WTC11 (cell line): ENCODE data around the gene PPHLN1. TPM values are rescaled to one million over a fixed set of nuclear protein-coding genes. Genes with fewer than 3 reads are reported as not detected.

Source experiments
- ATAC-seq: fragments of 200-7000 bp; cut with Tn5 transposase; 2 replicates; pipeline ENCODE4 v1.10.0; 2021; ENCODE audit warnings: mild to moderate bottlenecking, moderate library complexity
- CTCF ChIA-PET: fragments of 300-600 bp; sonication (Branson Sonifier 250); formaldehyde crosslinking; loops from one replicate; lab custom pipeline; 2021; ENCODE audit warnings: antibody characterized with exemption; lab: Charles Lee
- POLR2A ChIA-PET: fragments of 350-600 bp; sonication (Branson Sonifier 250); formaldehyde crosslinking; loops from one replicate; lab custom pipeline; 2021; ENCODE audit warnings: antibody characterized with exemption; lab: Charles Lee
- DNase-seq: peaks from one replicate; pipeline ENCODE4 v3.0.0; 2021; ENCODE audit warnings: low spot score
- H3K27ac Mint-ChIP-seq: 2 replicates; pipeline ENCODE4 v1.8.0; 2021; ENCODE audit warnings: mixed read lengths
- H3K27me3 Mint-ChIP-seq: 2 replicates; pipeline ENCODE4 v1.8.0; 2021; ENCODE audit warnings: low read depth, mild to moderate bottlenecking, moderate library complexity, mixed read lengths
- H3K36me3 Mint-ChIP-seq: 2 replicates; pipeline ENCODE4 v1.8.0; 2021; ENCODE audit warnings: mixed read lengths
- H3K4me1 Mint-ChIP-seq: 2 replicates; pipeline ENCODE4 v1.8.0; 2022; ENCODE audit warnings: mixed read lengths
- H3K4me3 Mint-ChIP-seq: 2 replicates; pipeline ENCODE4 v1.8.0; 2021; ENCODE audit warnings: mild to moderate bottlenecking, moderate library complexity, mixed read lengths
- H3K9me3 Mint-ChIP-seq: 2 replicates; pipeline ENCODE4 v1.8.0; 2021; ENCODE audit warnings: mixed read lengths
- ERG ChIP-seq: fragments of 250-450 bp; sonication (Bioruptor Pico); IDR thresholded peaks from 2 replicates; pipeline ENCODE4 v1.8.0; 2021; ENCODE audit warnings: mild to moderate bottlenecking
- HMGXB4 ChIP-seq: sonication (generic); formaldehyde crosslinking; IDR thresholded peaks from 2 replicates; pipeline ENCODE4 v1.8.1; 2023; ENCODE audit warnings: mild to moderate bottlenecking, moderate library complexity, missing genetic modification reagents
- JUN ChIP-seq: sonication (generic); formaldehyde crosslinking; IDR thresholded peaks from 2 replicates; pipeline ENCODE4 v1.8.0; 2023; ENCODE audit warnings: mild to moderate bottlenecking, missing genetic modification reagents
- NFATC4 ChIP-seq: fragments of 250-450 bp; sonication (Bioruptor Pico); IDR thresholded peaks from 2 replicates; pipeline ENCODE4 v1.9.0; 2021; ENCODE audit warnings: mild to moderate bottlenecking
- NFE2L1 ChIP-seq: sonication (generic); formaldehyde crosslinking; IDR thresholded peaks from 2 replicates; pipeline ENCODE4 v1.8.1; 2023; ENCODE audit warnings: missing genetic modification reagents
- NFYB ChIP-seq: sonication (generic); formaldehyde crosslinking; conservative IDR thresholded peaks from 2 replicates; pipeline ENCODE4 v1.8.0; 2022; ENCODE audit warnings: low read depth, missing genetic modification reagents
- NR3C1 ChIP-seq: sonication (generic); formaldehyde crosslinking; conservative IDR thresholded peaks from 2 replicates; pipeline ENCODE4 v1.8.1; 2023; ENCODE audit warnings: low read depth, mild to moderate bottlenecking, missing genetic modification reagents
- PRRX2 ChIP-seq: fragments of 250-450 bp; sonication (Bioruptor Pico); IDR thresholded peaks from 2 replicates; pipeline ENCODE4 v1.8.0; 2021; ENCODE audit warnings: mild to moderate bottlenecking
- TEAD1 ChIP-seq: sonication (generic); formaldehyde crosslinking; IDR thresholded peaks from 2 replicates; pipeline ENCODE4 v1.8.0; 2022; ENCODE audit warnings: mild to moderate bottlenecking, missing genetic modification reagents
- USF2 ChIP-seq: sonication (generic); formaldehyde crosslinking; IDR thresholded peaks from 2 replicates; pipeline ENCODE4 v1.8.1; 2023; ENCODE audit warnings: mild to moderate bottlenecking, missing genetic modification reagents, moderate library complexity
- ZNF121 ChIP-seq: sonication (generic); formaldehyde crosslinking; IDR thresholded peaks from 2 replicates; pipeline ENCODE4 v1.8.0; 2023; ENCODE audit warnings: missing genetic modification reagents
- ZNF512 ChIP-seq: sonication (generic); formaldehyde crosslinking; IDR thresholded peaks from 2 replicates; pipeline ENCODE4 v1.8.1; 2022; ENCODE audit warnings: missing genetic modification reagents, borderline replicate concordance
- total RNA-seq: library from RNA; stranded (reverse); gene quantifications from 3 replicates; pipeline ENCODE4 v1.2.3, GENCODE V29; 2021
- TF ChIP-seq, protein P1 (sequence below): sonication (generic); formaldehyde crosslinking; IDR thresholded peaks from 2 replicates; pipeline ENCODE4 v1.8.0; 2023; ENCODE audit warnings: missing genetic modification reagents, mild to moderate bottlenecking, borderline replicate concordance
- TF ChIP-seq, protein P2 (sequence below): sonication (generic); formaldehyde crosslinking; IDR thresholded peaks from 2 replicates; pipeline ENCODE4 v1.8.0; 2023; ENCODE audit warnings: mild to moderate bottlenecking, missing genetic modification reagents
- TF ChIP-seq, protein P3 (sequence below): sonication (generic); formaldehyde crosslinking; conservative IDR thresholded peaks from 2 replicates; pipeline ENCODE4 v1.8.1; 2023; ENCODE audit warnings: mild to moderate bottlenecking, low read depth, missing genetic modification reagents, moderate library complexity

PPHLN1 gene
- total RNA-seq, 1 experiment from 2014 or later = 61.1 TPM

DNA sequence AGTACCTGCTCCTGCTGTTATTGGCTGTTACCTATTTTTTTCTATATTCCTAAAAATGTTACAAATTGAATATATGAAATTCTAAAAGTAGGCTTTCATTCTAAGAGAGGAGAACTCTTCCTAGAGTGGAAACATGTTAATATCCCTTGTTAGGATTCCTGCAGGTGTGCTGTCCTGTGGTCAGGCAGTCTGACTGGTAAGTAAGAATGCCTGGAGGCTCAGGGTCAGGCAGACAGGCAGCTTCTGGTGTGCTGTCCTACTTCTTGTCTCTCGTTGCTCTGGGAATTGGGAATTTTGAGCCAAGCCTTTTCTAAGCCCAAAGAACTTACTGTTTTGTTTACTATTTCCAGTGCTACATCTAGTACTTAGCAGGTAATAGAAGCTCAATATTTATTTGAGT is 10.3 kb downstream of the PPHLN1 start (continued):
- TF ChIP-seq, protein P1, sequence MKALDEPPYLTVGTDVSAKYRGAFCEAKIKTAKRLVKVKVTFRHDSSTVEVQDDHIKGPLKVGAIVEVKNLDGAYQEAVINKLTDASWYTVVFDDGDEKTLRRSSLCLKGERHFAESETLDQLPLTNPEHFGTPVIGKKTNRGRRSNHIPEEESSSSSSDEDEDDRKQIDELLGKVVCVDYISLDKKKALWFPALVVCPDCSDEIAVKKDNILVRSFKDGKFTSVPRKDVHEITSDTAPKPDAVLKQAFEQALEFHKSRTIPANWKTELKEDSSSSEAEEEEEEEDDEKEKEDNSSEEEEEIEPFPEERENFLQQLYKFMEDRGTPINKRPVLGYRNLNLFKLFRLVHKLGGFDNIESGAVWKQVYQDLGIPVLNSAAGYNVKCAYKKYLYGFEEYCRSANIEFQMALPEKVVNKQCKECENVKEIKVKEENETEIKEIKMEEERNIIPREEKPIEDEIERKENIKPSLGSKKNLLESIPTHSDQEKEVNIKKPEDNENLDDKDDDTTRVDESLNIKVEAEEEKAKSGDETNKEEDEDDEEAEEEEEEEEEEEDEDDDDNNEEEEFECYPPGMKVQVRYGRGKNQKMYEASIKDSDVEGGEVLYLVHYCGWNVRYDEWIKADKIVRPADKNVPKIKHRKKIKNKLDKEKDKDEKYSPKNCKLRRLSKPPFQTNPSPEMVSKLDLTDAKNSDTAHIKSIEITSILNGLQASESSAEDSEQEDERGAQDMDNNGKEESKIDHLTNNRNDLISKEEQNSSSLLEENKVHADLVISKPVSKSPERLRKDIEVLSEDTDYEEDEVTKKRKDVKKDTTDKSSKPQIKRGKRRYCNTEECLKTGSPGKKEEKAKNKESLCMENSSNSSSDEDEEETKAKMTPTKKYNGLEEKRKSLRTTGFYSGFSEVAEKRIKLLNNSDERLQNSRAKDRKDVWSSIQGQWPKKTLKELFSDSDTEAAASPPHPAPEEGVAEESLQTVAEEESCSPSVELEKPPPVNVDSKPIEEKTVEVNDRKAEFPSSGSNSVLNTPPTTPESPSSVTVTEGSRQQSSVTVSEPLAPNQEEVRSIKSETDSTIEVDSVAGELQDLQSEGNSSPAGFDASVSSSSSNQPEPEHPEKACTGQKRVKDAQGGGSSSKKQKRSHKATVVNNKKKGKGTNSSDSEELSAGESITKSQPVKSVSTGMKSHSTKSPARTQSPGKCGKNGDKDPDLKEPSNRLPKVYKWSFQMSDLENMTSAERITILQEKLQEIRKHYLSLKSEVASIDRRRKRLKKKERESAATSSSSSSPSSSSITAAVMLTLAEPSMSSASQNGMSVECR (CRISPR knock-in tag) = no peak
- TF ChIP-seq NFATC4 (CRISPR knock-in tag) (no peak), NFE2L1 (CRISPR knock-in tag) (no peak), NR3C1 (no peak), ZNF512 (CRISPR knock-in tag) (no peak), JUN (CRISPR knock-in tag) (no peak), ERG (CRISPR knock-in tag) (no peak)
- TF ChIP-seq, protein P2, sequence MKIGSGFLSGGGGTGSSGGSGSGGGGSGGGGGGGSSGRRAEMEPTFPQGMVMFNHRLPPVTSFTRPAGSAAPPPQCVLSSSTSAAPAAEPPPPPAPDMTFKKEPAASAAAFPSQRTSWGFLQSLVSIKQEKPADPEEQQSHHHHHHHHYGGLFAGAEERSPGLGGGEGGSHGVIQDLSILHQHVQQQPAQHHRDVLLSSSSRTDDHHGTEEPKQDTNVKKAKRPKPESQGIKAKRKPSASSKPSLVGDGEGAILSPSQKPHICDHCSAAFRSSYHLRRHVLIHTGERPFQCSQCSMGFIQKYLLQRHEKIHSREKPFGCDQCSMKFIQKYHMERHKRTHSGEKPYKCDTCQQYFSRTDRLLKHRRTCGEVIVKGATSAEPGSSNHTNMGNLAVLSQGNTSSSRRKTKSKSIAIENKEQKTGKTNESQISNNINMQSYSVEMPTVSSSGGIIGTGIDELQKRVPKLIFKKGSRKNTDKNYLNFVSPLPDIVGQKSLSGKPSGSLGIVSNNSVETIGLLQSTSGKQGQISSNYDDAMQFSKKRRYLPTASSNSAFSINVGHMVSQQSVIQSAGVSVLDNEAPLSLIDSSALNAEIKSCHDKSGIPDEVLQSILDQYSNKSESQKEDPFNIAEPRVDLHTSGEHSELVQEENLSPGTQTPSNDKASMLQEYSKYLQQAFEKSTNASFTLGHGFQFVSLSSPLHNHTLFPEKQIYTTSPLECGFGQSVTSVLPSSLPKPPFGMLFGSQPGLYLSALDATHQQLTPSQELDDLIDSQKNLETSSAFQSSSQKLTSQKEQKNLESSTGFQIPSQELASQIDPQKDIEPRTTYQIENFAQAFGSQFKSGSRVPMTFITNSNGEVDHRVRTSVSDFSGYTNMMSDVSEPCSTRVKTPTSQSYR (CRISPR knock-in tag) = no peak

- DNase-seq (no peak), ATAC-seq (no peak)
- no peaks in the 10 kb centered on the region for H3K9me3 Mint-ChIP-seq
- no peak overlapping the region for H3K4me3 Mint-ChIP-seq
- H3K36me3 Mint-ChIP-seq = peaks cover 8% of the 10 kb centered on the region
- POLR2A ChIA-PET = no interaction called here
- CTCF ChIA-PET = no interaction called here
- H3K27ac Mint-ChIP-seq = peak overlapping the region; percentile 7; the same call in 1 of the 2 replicates
- H3K4me1 Mint-ChIP-seq = peaks cover 20% of the 10 kb centered on the region
- no peaks in the 10 kb centered on the region for H3K27me3 Mint-ChIP-seq
- TF ChIP-seq USF2 (no peak), ZNF512 (CRISPR knock-in tag) (no peak), PRRX2 (CRISPR knock-in tag) (no peak), HMGXB4 (CRISPR knock-in tag) (no peak), NFYB (CRISPR knock-in tag) (no peak), ZNF121 (CRISPR knock-in tag) (no peak), TEAD1 (no peak)
- TF ChIP-seq, protein P3, sequence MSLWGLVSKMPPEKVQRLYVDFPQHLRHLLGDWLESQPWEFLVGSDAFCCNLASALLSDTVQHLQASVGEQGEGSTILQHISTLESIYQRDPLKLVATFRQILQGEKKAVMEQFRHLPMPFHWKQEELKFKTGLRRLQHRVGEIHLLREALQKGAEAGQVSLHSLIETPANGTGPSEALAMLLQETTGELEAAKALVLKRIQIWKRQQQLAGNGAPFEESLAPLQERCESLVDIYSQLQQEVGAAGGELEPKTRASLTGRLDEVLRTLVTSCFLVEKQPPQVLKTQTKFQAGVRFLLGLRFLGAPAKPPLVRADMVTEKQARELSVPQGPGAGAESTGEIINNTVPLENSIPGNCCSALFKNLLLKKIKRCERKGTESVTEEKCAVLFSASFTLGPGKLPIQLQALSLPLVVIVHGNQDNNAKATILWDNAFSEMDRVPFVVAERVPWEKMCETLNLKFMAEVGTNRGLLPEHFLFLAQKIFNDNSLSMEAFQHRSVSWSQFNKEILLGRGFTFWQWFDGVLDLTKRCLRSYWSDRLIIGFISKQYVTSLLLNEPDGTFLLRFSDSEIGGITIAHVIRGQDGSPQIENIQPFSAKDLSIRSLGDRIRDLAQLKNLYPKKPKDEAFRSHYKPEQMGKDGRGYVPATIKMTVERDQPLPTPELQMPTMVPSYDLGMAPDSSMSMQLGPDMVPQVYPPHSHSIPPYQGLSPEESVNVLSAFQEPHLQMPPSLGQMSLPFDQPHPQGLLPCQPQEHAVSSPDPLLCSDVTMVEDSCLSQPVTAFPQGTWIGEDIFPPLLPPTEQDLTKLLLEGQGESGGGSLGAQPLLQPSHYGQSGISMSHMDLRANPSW (CRISPR knock-in tag) = no peak
- TF ChIP-seq, protein P2 (CRISPR knock-in tag) = no peak
These were observed 12.3 kb downstream of the PPHLN1 start for GRCh38 chr12:42338280-42338679.
